ENCODE results near the gene NT5DC1. TPM values are rescaled to one million over a fixed set of nuclear protein-coding genes. Genes with fewer than 3 reads are reported as not detected.

NT5DC1 gene
- total and polyA plus RNA-seq, 2 experiments from 2014 or later, result 14.1 to 48.9 TPM

DNA sequence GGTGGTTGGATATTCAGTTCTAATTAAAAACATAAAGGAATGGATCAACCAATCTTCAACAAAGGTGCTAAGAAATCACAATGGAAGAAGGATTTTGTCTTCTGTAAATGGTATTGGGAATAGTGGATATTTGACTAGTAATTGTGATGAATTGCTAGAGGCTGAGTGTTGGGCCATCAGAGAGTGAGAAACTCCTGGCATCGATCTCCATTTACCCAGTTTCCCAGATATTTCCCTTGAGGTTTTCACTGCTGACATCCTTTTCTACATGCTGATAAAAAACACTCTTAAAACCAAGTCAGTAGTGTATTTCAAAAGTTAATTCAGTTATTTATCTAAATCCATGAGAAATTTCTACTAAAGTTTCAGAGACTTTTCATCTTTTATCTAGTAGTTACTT lies 65.7 kb downstream of the NT5DC1 start:
- DNase-seq (ENCODE audit: low read depth in 1 of 2, low spot score in 1 of 2), result peak in 1 of 2 donors; percentile 52
- no peaks in the 10 kb centered on the region for H3K4me1 ChIP-seq (ENCODE audit: low read depth)
- H3K36me3 ChIP-seq, result no peaks in the 10 kb centered on the region
- no peaks in the 10 kb centered on the region for H3K9me3 ChIP-seq (ENCODE audit: low read depth)
- no peak overlapping the region for H3K4me3 ChIP-seq
- TF ChIP-seq, protein P1, sequence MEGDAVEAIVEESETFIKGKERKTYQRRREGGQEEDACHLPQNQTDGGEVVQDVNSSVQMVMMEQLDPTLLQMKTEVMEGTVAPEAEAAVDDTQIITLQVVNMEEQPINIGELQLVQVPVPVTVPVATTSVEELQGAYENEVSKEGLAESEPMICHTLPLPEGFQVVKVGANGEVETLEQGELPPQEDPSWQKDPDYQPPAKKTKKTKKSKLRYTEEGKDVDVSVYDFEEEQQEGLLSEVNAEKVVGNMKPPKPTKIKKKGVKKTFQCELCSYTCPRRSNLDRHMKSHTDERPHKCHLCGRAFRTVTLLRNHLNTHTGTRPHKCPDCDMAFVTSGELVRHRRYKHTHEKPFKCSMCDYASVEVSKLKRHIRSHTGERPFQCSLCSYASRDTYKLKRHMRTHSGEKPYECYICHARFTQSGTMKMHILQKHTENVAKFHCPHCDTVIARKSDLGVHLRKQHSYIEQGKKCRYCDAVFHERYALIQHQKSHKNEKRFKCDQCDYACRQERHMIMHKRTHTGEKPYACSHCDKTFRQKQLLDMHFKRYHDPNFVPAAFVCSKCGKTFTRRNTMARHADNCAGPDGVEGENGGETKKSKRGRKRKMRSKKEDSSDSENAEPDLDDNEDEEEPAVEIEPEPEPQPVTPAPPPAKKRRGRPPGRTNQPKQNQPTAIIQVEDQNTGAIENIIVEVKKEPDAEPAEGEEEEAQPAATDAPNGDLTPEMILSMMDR (IDR thresholded peaks at IDR 0.05; ENCODE audit: low read depth, low read length), result no peak
- no peaks in the 10 kb centered on the region for H3K27me3 ChIP-seq
- no peak overlapping the region for H3K27ac ChIP-seq

GRCh38 chr6:116168148-116168547 lies 67.5 kb downstream of the NT5DC1 start:
- TF ChIP-seq, protein P1 (IDR thresholded peaks at IDR 0.05; ENCODE audit: low read depth, low read length), result no peak
- Histone ChIP-seq H3K9me3 (ENCODE audit: low read depth) (no peaks in the 10 kb centered on the region), H3K4me1 (ENCODE audit: low read depth) (no peaks in the 10 kb centered on the region), H3K36me3 (no peaks in the 10 kb centered on the region), H3K27ac (no peak overlapping the region), H3K4me3 (no peak overlapping the region), H3K27me3 (no peaks in the 10 kb centered on the region)
- no peak for DNase-seq (ENCODE audit: low read depth in 1 of 2, low spot score in 1 of 2)

DNA sequence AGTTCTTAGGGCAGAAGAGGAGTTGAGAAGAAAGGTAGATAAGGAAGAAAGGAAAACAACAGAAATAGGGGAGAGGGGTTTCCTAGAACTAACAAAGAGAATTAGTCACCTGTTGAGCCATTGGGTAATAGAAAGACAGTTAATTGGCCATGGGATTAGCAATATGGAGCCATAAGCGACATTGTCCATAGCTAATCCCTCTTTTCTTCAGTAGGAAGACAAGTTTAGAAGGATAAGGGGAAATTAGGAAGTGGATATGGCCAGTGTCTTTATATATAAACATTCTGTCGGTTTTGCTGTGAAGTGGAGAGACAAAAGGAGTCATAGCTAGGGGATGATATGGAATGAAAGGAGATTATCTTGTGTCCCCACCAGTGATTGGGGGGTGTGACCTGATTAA lies 69.2 kb downstream of the NT5DC1 start:
- H3K4me3 ChIP-seq, result no peak overlapping the region
- no peak for DNase-seq (ENCODE audit: low read depth in 1 of 2, low spot score in 1 of 2)
- no peaks in the 10 kb centered on the region for H3K9me3 ChIP-seq (ENCODE audit: low read depth)
- TF ChIP-seq, protein P1 (IDR thresholded peaks at IDR 0.05; ENCODE audit: low read depth, low read length), result no peak
- no peak overlapping the region for H3K27ac ChIP-seq
- no peaks in the 10 kb centered on the region for H3K4me1 ChIP-seq (ENCODE audit: low read depth)
- no peaks in the 10 kb centered on the region for H3K27me3 ChIP-seq
- H3K36me3 ChIP-seq, result no peaks in the 10 kb centered on the region

- Histone ChIP-seq H3K4me3 (no peak overlapping the region), H3K27ac (no peak overlapping the region), H3K27me3 (no peaks in the 10 kb centered on the region), H3K9me3 (ENCODE audit: low read depth) (no peaks in the 10 kb centered on the region), H3K4me1 (ENCODE audit: low read depth) (no peaks in the 10 kb centered on the region), H3K36me3 (no peaks in the 10 kb centered on the region)
- TF ChIP-seq, protein P1 (IDR thresholded peaks at IDR 0.05; ENCODE audit: low read depth, low read length), result no peak
- no peak for DNase-seq (ENCODE audit: low read depth in 1 of 2, low spot score in 1 of 2)
Observed at GRCh38 chr6:116170358-116171057, 69.9 kb downstream of the NT5DC1 start.

DNA sequence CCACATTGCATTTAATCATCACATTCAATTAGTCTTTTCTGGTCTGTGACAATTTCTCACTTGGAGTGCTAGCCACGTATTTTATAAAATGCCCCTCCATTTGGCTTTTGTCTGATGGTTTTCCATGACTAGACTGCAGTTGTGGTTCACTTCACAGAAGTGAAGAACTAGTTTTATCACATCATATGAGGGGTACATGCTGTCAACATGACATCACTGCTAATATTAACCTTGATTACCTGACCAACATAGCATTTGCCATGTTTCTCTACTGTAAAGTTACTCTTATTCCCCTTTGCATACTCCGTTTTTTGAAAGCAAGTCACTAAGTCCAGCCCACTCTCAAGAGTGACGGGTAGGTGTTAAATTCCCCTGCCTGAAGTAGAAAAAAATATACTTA lies 73.3 kb downstream of the NT5DC1 start:
- H3K9me3 ChIP-seq (ENCODE audit: low read depth), result no peaks in the 10 kb centered on the region
- no peak for DNase-seq (ENCODE audit: low read depth in 1 of 2, low spot score in 1 of 2)
- H3K4me3 ChIP-seq, result no peak overlapping the region
- H3K36me3 ChIP-seq, result no peaks in the 10 kb centered on the region
- TF ChIP-seq, protein P1 (IDR thresholded peaks at IDR 0.05; ENCODE audit: low read depth, low read length), result no peak
- no peak overlapping the region for H3K27ac ChIP-seq
- H3K27me3 ChIP-seq, result no peaks in the 10 kb centered on the region
- no peaks in the 10 kb centered on the region for H3K4me1 ChIP-seq (ENCODE audit: low read depth)
